ENCODE data around the gene ITGB2.

Gene ITGB2

GRCh38 chr21:44900559-44901251 is 20.0 kb downstream of the ITGB2 start:
- WGBS, 2 donors (ENCODE audit: extremely low coverage in 2 of 2, insufficient read length in 2 of 2, insufficient replicate concordance in 1 of 2), result no CpG with 5 or more reads among the region's 28 CpGs
- no peak overlapping the region for H2BK15ac ChIP-seq (ENCODE audit: low read length)

DNA sequence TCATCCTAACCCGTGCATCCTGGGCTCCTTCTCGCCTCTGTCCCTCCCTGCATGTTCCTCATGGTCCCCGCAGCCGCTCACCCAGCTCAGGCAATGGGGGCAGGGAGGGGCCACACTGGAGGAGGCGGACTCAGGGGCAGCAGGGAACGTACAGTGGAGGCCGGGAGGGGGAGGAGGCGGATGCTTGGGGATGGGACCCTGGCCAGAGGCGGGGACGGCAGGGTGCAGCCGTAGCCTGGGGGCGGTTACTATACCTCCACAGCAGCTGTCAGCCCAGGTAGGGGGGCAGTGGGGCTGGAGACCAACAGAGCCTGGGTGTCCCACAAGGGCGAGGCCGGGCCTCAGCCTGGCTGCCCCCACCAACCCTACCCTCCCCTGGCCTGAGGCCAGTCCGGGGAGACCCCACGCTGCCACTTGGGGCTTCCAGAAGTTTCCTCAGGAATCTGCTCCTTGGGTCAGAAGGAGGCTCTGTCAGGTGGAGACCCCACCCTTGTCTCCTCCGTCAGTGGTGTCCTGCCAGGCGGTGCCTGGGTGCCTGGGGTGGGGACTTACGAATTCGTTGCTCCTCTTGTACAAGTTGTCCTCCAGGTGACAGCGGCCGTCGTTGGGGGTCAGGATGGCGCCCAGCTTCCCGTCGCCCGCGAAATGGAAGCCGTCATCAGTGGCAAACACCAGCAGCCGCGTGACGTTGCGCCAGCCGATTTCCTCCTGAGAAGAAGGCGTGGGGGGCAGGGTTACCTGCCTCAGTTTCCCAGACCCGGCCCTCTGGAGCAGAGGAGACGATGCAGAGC is 20.7 kb downstream of the ITGB2 start:
- H2AK5ac ChIP-seq (ENCODE audit: low read depth, low read length), result peak overlapping the region; percentile 47
- peaks cover 0 to 15% of the 10 kb centered on the region in 2 donors for H3K9me3 ChIP-seq (replicated peaks in 1 of 2; ENCODE audit: control insufficient read depth in 2 of 2, insufficient read depth in 1 of 2, low read depth in 1 of 2, low read length in 2 of 2)
- no peak overlapping the region for H3K4me3 ChIP-seq (ENCODE audit: low read length in 2 of 2)
- no peaks in the 10 kb centered on the region for H3K79me1 ChIP-seq (ENCODE audit: low read depth, low read length)
- H4K91ac ChIP-seq (ENCODE audit: low read depth, low read length, poor library complexity), result no peak overlapping the region
- no peak overlapping the region for H2AFZ ChIP-seq (ENCODE audit: low read length)
- H3K4me2 ChIP-seq (ENCODE audit: insufficient read depth, low read length, poor library complexity, severe bottlenecking), result no peak overlapping the region
- H3K23ac ChIP-seq (ENCODE audit: low read depth, low read length, poor library complexity), result peak overlapping the region; percentile 49
- H2BK120ac ChIP-seq (ENCODE audit: low read depth, low read length), result no peak overlapping the region
- no peak overlapping the region for H2BK15ac ChIP-seq (ENCODE audit: low read length)
- no peak for DNase-seq (ENCODE audit: low spot score)
- no peak overlapping the region for H2BK12ac ChIP-seq (ENCODE audit: low read length)
- peak overlapping the region; percentile 44 for H3K18ac ChIP-seq (ENCODE audit: low read length)
- WGBS, 2 donors (ENCODE audit: extremely low coverage in 2 of 2, insufficient read length in 2 of 2, insufficient replicate concordance in 1 of 2), result no CpG with 5 or more reads among the region's 37 CpGs
- no peak overlapping the region for H4K8ac ChIP-seq (ENCODE audit: low read depth, low read length)
- H3K4ac ChIP-seq (ENCODE audit: low read length), result no peak overlapping the region
- H3K27ac ChIP-seq (replicated peaks; ENCODE audit: low read length), result no peak overlapping the region
- peaks cover 0 to 2% of the 10 kb centered on the region in 2 donors for H3K36me3 ChIP-seq (replicated peaks in 1 of 2; ENCODE audit: control insufficient read depth in 2 of 2, insufficient read depth in 2 of 2, low read length in 2 of 2)
- no peak overlapping the region for H3K9ac ChIP-seq (ENCODE audit: low read depth, low read length, poor library complexity)
- no peak overlapping the region for H2BK5ac ChIP-seq (ENCODE audit: low read length)
- peaks cover 0 to 12% of the 10 kb centered on the region in 2 donors for H3K4me1 ChIP-seq (ENCODE audit: control insufficient read depth in 2 of 2, insufficient read depth in 1 of 2, low read depth in 1 of 2, low read length in 2 of 2)
- H3K27me3 ChIP-seq (ENCODE audit: control insufficient read depth in 3 of 3, insufficient read depth in 3 of 3, low read depth in 1 of 3, low read length in 3 of 3), result peaks cover 0 to 25% (median 2%) of the 10 kb centered on the region in 3 experiments
- H3K14ac ChIP-seq (ENCODE audit: low read length), result peak overlapping the region; percentile 32

More at GRCh38 chr21:44900559-44901251, 20.0 kb downstream of the ITGB2 start:
- Histone ChIP-seq H2BK12ac (ENCODE audit: low read length) (no peak overlapping the region), H3K4me3 (ENCODE audit: low read length in 2 of 2) (no peak overlapping the region), H3K18ac (ENCODE audit: low read length) (peak overlapping the region; percentile 65), H4K91ac (ENCODE audit: low read depth, low read length, poor library complexity) (no peak overlapping the region), H2BK5ac (ENCODE audit: low read length) (no peak overlapping the region), H2BK120ac (ENCODE audit: low read depth, low read length) (no peak overlapping the region), H3K4me2 (ENCODE audit: insufficient read depth, low read length, poor library complexity, severe bottlenecking) (no peak overlapping the region), H2AK5ac (ENCODE audit: low read depth, low read length) (no peak overlapping the region), H3K9ac (ENCODE audit: low read depth, low read length, poor library complexity) (no peak overlapping the region), H3K9me3 (replicated peaks in 1 of 2; ENCODE audit: control insufficient read depth in 2 of 2, insufficient read depth in 1 of 2, low read depth in 1 of 2, low read length in 2 of 2) (peaks cover 0 to 15% of the 10 kb centered on the region in 2 donors), H4K8ac (ENCODE audit: low read depth, low read length) (no peak overlapping the region), H3K36me3 (replicated peaks in 1 of 2; ENCODE audit: control insufficient read depth in 2 of 2, insufficient read depth in 2 of 2, low read length in 2 of 2) (peaks cover 0 to 2% of the 10 kb centered on the region in 2 donors), H3K27me3 (ENCODE audit: control insufficient read depth in 3 of 3, insufficient read depth in 3 of 3, low read depth in 1 of 3, low read length in 3 of 3) (peaks cover 0 to 31% (median 2%) of the 10 kb centered on the region in 3 experiments), H3K4ac (ENCODE audit: low read length) (no peak overlapping the region), H3K23ac (ENCODE audit: low read depth, low read length, poor library complexity) (no peak overlapping the region), H2AFZ (ENCODE audit: low read length) (no peak overlapping the region), H3K79me1 (ENCODE audit: low read depth, low read length) (no peaks in the 10 kb centered on the region), H3K27ac (replicated peaks; ENCODE audit: low read length) (no peak overlapping the region), H3K14ac (ENCODE audit: low read length) (no peak overlapping the region), H3K4me1 (ENCODE audit: control insufficient read depth in 2 of 2, insufficient read depth in 1 of 2, low read depth in 1 of 2, low read length in 2 of 2) (peaks cover 0 to 12% of the 10 kb centered on the region in 2 donors)
- no peak for DNase-seq (ENCODE audit: low spot score)

DNA sequence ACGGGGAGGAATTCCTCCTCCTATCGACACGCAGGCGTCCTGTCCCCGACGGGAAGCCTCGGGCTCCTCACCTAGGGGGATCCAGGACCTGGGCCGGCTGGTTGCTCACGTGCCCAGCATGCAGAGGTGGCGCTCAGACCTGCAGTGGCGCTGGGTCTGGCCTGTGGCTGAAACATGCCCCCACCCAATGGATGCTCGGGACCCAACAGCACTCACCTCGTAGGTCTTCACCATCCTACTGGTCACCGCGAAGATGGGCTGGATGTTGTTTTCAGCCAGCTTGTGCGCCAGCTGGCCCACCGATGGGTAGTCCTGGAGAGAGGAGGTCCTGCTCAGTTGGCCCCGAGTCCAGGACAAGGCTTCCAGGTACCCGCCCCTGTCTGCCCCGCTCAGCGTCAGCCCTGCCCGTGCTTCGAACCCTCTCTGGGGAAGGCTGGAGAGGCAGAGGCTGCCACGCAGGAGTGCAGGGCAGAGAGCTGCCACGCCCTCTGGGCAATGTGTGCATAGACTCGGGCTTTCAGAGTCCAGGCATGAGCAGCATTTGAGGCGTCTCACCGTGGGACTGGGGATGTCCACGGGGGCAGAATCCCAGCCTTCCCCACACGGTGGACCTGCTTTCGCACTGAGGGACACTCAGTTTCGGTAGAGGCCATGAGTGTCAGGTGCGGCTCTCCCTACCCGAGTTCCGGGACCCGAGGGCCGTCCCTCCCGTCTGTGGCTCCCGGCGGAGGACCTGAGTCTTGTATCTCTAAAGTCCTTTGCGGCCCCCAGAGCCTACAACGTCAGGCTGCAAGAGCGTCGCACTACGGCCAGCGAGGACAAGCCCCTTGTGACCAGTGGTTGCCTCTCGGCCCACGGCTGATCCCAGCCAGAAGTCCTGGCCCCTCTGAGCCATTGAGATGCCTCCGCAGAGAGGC is 21.6 kb downstream of the ITGB2 start:
- H3K14ac ChIP-seq (ENCODE audit: low read length), result peak overlapping the region; percentile 32
- no peak overlapping the region for H2BK12ac ChIP-seq (ENCODE audit: low read length)
- peaks cover 0 to 11% of the 10 kb centered on the region in 2 donors for H3K9me3 ChIP-seq (replicated peaks in 1 of 2; ENCODE audit: control insufficient read depth in 2 of 2, insufficient read depth in 1 of 2, low read depth in 1 of 2, low read length in 2 of 2)
- no peak overlapping the region for H2BK15ac ChIP-seq (ENCODE audit: low read length)
- no peak overlapping the region for H2BK120ac ChIP-seq (ENCODE audit: low read depth, low read length)
- H3K9ac ChIP-seq (ENCODE audit: low read depth, low read length, poor library complexity), result no peak overlapping the region
- H3K79me1 ChIP-seq (ENCODE audit: low read depth, low read length), result no peaks in the 10 kb centered on the region
- H3K23ac ChIP-seq (ENCODE audit: low read depth, low read length, poor library complexity), result peak overlapping the region; percentile 49
- no peak overlapping the region for H2AFZ ChIP-seq (ENCODE audit: low read length)
- no peak overlapping the region for H3K4me3 ChIP-seq (ENCODE audit: low read length in 2 of 2)
- H3K27ac ChIP-seq (replicated peaks; ENCODE audit: low read length), result no peak overlapping the region
- no CpG with 5 or more reads among the region's 49 CpGs for WGBS, 2 donors (ENCODE audit: extremely low coverage in 2 of 2, insufficient read length in 2 of 2, insufficient replicate concordance in 1 of 2)
- H3K4me2 ChIP-seq (ENCODE audit: insufficient read depth, low read length, poor library complexity, severe bottlenecking), result no peak overlapping the region
- peaks cover 0 to 10% of the 10 kb centered on the region in 2 donors for H3K4me1 ChIP-seq (ENCODE audit: control insufficient read depth in 2 of 2, insufficient read depth in 1 of 2, low read depth in 1 of 2, low read length in 2 of 2)
- no peak overlapping the region for H4K8ac ChIP-seq (ENCODE audit: low read depth, low read length)
- H2AK5ac ChIP-seq (ENCODE audit: low read depth, low read length), result no peak overlapping the region
- DNase-seq (ENCODE audit: low spot score), result no peak
- no peaks in the 10 kb centered on the region for H3K36me3 ChIP-seq (replicated peaks in 1 of 2; ENCODE audit: control insufficient read depth in 2 of 2, insufficient read depth in 2 of 2, low read length in 2 of 2)
- H4K91ac ChIP-seq (ENCODE audit: low read depth, low read length, poor library complexity), result no peak overlapping the region
- peaks cover 0 to 28% (median 2%) of the 10 kb centered on the region in 3 experiments for H3K27me3 ChIP-seq (ENCODE audit: control insufficient read depth in 3 of 3, insufficient read depth in 3 of 3, low read depth in 1 of 3, low read length in 3 of 3)
- H3K4ac ChIP-seq (ENCODE audit: low read length), result no peak overlapping the region
- H2BK5ac ChIP-seq (ENCODE audit: low read length), result no peak overlapping the region
- H3K18ac ChIP-seq (ENCODE audit: low read length), result peak overlapping the region; percentile 44
